Left kidney (tissue), 2 donors: ENCODE measurements around the gene GRIP2. TPM values are rescaled to one million over a fixed set of nuclear protein-coding genes. Genes with fewer than 3 reads are reported as not detected.
"Not testable (repeated sequence)": the region's sequence is repeated elsewhere in the genome, so short reads cannot be mapped to it uniquely, and the experiment has no call there.

Source experiments
- DNase-seq: peaks from one replicate; pipeline ENCODE4 v3.0.0-alpha.2; 2013
- polyA plus RNA-seq: library from polyadenylated mRNA; unstranded; fragments of 120-200 nt; gene quantifications from one replicate; pipeline ENCODE4 v1.2.1, GENCODE V29; 2013; ENCODE audit not compliant: insufficient read length

Gene GRIP2
- polyA plus RNA-seq, 1 donor: 1.7 TPM

- DNase-seq: no peak
Measured at GRCh38 chr3:14520149-14520548, 20.0 kb downstream of the GRIP2 start.

GRCh38 chr3:14519406-14519805, 20.7 kb downstream of the GRIP2 start:
- DNase-seq: no peak

- no peak for DNase-seq
Measured at GRCh38 chr3:14518893-14519292, 21.2 kb downstream of the GRIP2 start.

- DNase-seq: no peak
Measured at GRCh38 chr3:14518432-14518802, 21.7 kb downstream of the GRIP2 start.

GRCh38 chr3:14517601-14518431, 22.3 kb downstream of the GRIP2 start:
- DNase-seq: no peak

GRCh38 chr3:14516738-14517345, 23.3 kb downstream of the GRIP2 start:
- no peak for DNase-seq

GRCh38 chr3:14515526-14515925, 24.6 kb downstream of the GRIP2 start:
- DNase-seq: not testable (repeated sequence)

GRCh38 chr3:14514323-14514720, 25.8 kb downstream of the GRIP2 start:
- no peak for DNase-seq

- DNase-seq: no peak
Measured at GRCh38 chr3:14513566-14514322, 26.4 kb downstream of the GRIP2 start.

GRCh38 chr3:14512942-14513327, 27.2 kb downstream of the GRIP2 start:
- DNase-seq: no peak

- no peak for DNase-seq
Measured at GRCh38 chr3:14512281-14512941, 27.7 kb downstream of the GRIP2 start.

- DNase-seq: no peak
Measured at GRCh38 chr3:14511623-14512280, 28.4 kb downstream of the GRIP2 start.

GRCh38 chr3:14510838-14511622, 29.1 kb downstream of the GRIP2 start:
- no peak for DNase-seq

GRCh38 chr3:14509796-14510100, 30.4 kb downstream of the GRIP2 start:
- no peak for DNase-seq

- peak; percentile 34 for DNase-seq
Measured at GRCh38 chr3:14508966-14509795, 31.0 kb downstream of the GRIP2 start.

GRCh38 chr3:14508505-14508819, 31.7 kb downstream of the GRIP2 start:
- DNase-seq: no peak

- no peak for DNase-seq
Measured at GRCh38 chr3:14507757-14508504, 32.2 kb downstream of the GRIP2 start.

GRCh38 chr3:14507305-14507741, 32.8 kb downstream of the GRIP2 start:
- DNase-seq: no peak

- no peak for DNase-seq
Measured at GRCh38 chr3:14506626-14507304, 33.4 kb downstream of the GRIP2 start.
